ENCODE measurements around the gene MPV17. TPM values are rescaled to one million over a fixed set of nuclear protein-coding genes. Genes with fewer than 3 reads are reported as not detected.

MPV17 gene
- total and polyA plus RNA-seq, 2 of the 13 experiments (the other 11 are each of a cell fraction or from before 2014, with no cell fraction given): 48.9 to 129 TPM

- TF ChIP-seq HNF1A (IDR thresholded peaks at IDR 0.05; ENCODE audit: low read depth) (peak; percentile 73), HNF1A (CRISPR knock-in tag; IDR thresholded peaks at IDR 0.05; ENCODE audit: borderline replicate concordance) (peak; percentile 91), ATF3 (CRISPR knock-in tag; IDR thresholded peaks at IDR 0.05) (0 out of 2 replicates have a peak, but pooled peaks have one; percentile 6), ZNF724P (CRISPR knock-in tag; IDR thresholded peaks at IDR 0.05; ENCODE audit: borderline replicate concordance) (peak; percentile 97), ZNF672 (CRISPR knock-in tag; IDR thresholded peaks at IDR 0.05) (peak; percentile 67; the same call in 1 of the 2 replicates), ZBTB26 (CRISPR knock-in tag; IDR thresholded peaks at IDR 0.05; ENCODE audit: borderline replicate concordance) (peak; percentile 86), ETV6 (CRISPR knock-in tag; conservative IDR thresholded peaks at IDR 0.05) (peak; percentile 85), KAT7 (CRISPR knock-in tag; IDR thresholded peaks at IDR 0.05; ENCODE audit: borderline replicate concordance) (peak; percentile 96; the same call in 1 of the 2 replicates), ERF (CRISPR knock-in tag; IDR thresholded peaks at IDR 0.05) (peak; percentile 93), FOXO4 (CRISPR knock-in tag; conservative IDR thresholded peaks at IDR 0.05) (0 out of 2 replicates have a peak, but pooled peaks have one; percentile 89), NFE2 (CRISPR knock-in tag; IDR thresholded peaks at IDR 0.05) (no peak), TBX2 (CRISPR knock-in tag; IDR thresholded peaks at IDR 0.05; ENCODE audit: borderline replicate concordance) (peak; percentile 96), ELF4 (CRISPR knock-in tag; IDR thresholded peaks at IDR 0.05; ENCODE audit: borderline replicate concordance) (peak; percentile 51; the same call in 1 of the 2 replicates), EZH2 (conservative IDR thresholded peaks at IDR 0.05; ENCODE audit: low read depth, low read length) (no peak), HNF4A (CRISPR knock-in tag; IDR thresholded peaks at IDR 0.05) (peak; percentile 51; the same call in 1 of the 2 replicates), HDAC1 (CRISPR knock-in tag; IDR thresholded peaks at IDR 0.05) (peak; percentile 96), ZBTB1 (CRISPR knock-in tag; IDR thresholded peaks at IDR 0.05; ENCODE audit: borderline replicate concordance) (peak; percentile 13; the same call in 1 of the 2 replicates), CSRNP2 (CRISPR knock-in tag; conservative IDR thresholded peaks at IDR 0.05; ENCODE audit: low read depth) (no peak), MED1 (CRISPR knock-in tag; IDR thresholded peaks at IDR 0.05) (peak; percentile 94), SSRP1 (CRISPR knock-in tag; IDR thresholded peaks at IDR 0.05) (peak; percentile 86; the same call in 1 of the 2 replicates)
Measured at GRCh38 chr2:27370026-27370815, 47.3 kb upstream of the MPV17 start, which contains the start of the genes EIF2B4 and SNX17 (continued).

Data from HepG2 (cell line).